Activated effector memory CD4-positive, alpha-beta T cell treated with Interleukin-2 at 50 U/mL for 16 hours (primary cell): ENCODE results near the gene NDUFA8.

Experiments used
- DNase-seq: peaks from one replicate; pipeline ENCODE4 v3.0.0-alpha.2; 2020

Gene NDUFA8

DNA sequence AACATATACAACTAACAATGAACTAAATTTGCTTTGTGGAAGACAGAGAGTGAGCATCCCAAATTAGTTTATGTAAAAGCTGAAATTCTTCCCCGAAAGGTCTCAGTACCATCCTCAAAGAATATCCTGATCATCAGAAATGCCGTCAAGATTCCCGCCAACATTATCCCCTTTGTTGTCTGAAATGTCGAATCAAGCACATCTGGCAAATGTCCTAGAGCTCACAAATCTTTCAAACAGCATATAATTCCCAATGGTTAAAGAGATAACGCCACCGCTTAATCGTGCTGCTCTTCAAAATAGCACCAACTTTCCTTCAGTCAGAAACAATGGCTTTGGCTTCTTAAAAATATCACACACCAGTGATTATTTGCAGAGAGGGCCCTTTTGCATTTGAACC, 23.9 kb upstream of the NDUFA8 start:
- DNase-seq: no peak

- no peak for DNase-seq
Observed at GRCh38 chr9:122180633-122181032, 21.1 kb upstream of the NDUFA8 start.

DNA sequence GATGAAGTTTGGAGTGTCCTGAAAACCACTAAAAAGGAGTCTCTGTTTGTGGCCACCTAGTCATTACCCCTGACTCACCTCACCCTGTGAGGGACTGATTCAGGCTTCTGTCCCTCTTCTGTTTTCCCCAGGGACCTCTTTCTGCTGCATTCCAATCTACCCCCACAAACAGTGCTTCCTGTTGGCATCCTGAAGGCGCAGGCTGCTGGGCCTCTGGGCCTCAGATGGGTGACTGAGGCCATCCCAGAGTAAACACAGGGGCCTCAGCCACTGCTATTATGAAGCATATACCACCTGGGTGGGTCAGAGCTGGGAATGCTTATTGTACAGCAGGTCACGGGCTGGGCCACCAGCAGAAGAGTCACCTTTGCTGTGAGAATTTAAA, 20.1 kb upstream of the NDUFA8 start:
- DNase-seq: no peak

DNA sequence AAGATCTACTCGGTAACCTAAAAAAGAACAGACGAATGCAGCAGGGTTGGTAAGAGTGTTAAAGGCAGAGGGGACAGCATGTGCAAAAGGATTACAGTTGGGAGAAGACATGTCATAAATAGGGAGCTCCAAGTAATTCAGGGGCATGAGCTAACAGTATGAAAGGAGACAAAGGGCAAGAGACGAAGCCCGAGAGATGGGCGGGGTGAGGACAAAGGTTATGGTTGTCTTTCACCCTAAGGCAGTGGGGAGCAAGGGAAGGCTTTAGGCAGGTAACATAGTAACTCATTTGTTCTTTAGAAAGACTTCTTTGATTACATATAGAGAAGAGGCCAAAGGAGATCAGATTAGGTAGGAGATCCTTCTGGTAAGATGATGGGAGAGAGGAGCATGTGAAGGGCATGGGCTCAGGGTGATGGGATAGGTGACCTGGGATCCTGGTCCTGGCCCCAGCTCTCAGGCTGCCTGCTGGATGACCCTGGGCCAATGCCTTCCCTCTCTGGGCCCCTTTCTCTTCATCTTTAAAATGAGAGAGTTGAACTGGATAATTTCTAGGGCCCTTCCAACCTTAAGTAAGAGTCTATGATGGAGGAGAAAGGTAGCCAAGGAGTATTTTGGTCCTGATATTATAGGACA, 19.6 kb upstream of the NDUFA8 start:
- DNase-seq: no peak

- no peak for DNase-seq
Observed at GRCh38 chr9:122176916-122177315, 17.3 kb upstream of the NDUFA8 start.

DNA sequence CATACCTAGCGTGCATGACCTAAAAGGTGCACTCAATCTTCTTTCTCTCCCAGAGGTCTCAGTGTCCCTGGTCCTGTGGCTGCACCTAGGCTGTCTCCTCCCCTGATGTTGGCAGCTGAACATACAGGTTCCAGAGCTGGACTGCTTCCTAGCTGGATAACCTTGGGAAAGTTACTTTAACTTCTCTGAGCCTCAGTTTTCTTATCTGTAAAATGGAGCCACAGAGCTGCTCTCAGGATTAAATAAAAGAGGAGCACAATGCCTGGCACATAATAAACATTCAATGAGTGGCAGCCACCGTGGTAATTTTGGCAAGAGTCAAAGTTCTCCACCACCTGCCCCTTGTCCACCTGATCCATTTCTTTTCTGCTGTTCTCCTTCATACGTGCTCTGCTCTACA, 14.1 kb upstream of the NDUFA8 start:
- DNase-seq: no peak

DNA sequence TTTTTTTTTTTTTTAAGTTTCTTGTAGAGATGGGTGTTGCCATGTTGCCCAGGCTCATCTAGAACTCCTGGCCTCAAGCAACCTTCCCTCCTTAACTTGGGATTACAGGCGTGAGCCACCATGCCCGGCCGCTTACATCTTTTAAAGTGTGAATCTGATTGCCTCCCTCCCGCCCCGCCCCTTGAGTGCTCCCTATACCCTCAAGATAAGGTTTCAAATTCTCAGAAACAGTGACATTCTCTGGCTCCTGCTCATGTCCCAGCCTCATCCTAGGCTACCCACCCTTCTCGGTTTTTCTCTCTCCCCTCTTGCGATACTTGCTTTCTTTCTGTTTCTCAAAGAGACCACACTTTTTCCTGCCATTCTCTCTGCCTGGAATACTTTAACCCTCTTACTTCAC, 12.6 kb upstream of the NDUFA8 start:
- DNase-seq: no peak

DNA sequence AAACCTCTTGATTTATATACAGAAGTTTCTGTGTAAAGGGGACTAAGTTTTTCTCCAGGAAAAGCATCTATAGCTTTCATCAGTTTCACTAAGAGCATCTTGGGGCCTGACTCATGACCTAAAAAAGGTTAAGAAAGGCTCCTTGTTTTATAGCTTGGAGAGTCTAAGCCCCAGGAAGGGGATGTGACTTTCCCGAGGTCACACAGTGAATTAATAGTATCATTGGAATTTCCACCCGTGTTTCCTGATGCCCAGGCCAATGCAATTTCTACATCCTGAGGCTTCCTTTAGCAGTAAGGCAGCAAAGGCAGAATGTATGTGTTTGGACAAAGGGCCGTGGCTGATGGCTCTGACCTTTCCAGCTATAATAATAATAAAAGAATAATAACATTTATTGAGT, 8.8 kb upstream of the NDUFA8 start:
- no peak for DNase-seq

GRCh38 chr9:122164286-122164685, 4.7 kb upstream of the NDUFA8 start:
- DNase-seq: no peak

GRCh38 chr9:122162415-122162814, 2.8 kb upstream of the NDUFA8 start:
- no peak for DNase-seq

DNA sequence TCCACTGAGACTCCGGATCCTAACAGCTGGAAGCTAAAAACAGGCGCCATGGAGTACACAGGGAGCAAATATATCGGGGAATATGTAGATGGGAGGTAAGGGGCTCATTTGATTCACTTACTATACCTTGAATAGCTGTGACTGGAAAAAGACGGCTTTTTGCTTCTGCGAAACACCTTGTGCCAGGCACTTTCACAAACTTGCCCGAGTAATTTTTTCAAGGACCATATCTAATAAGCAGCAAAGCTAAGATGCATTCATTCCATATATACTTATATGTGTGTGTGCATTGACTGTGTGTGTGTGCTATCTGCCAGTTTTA, 307 bp upstream of the NDUFA8 start:
- DNase-seq: no peak

- no peak for DNase-seq
Observed at GRCh38 chr9:122158202-122158601, 1.4 kb downstream of the NDUFA8 start.

DNA sequence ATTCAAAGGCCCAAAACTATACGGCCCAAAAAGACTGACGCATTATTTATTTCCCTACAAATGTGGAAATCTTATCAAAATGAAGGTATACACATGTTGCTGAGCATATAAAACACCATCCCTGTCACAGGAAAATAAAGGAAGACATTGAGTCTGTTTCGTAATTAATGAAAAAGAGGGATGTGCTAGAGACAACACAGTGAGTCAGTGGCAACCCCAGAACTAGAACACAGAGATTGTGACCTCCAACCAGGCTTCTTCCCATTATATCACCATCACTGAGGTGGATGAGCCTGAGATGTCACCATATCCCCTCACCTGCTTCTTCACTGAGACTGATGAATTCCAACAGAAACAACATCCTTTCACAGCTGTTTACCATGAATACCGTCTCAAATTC, 3.8 kb downstream of the NDUFA8 start:
- no peak for DNase-seq

GRCh38 chr9:122151267-122151828, 8.2 kb downstream of the NDUFA8 start:
- DNase-seq: no peak

DNA sequence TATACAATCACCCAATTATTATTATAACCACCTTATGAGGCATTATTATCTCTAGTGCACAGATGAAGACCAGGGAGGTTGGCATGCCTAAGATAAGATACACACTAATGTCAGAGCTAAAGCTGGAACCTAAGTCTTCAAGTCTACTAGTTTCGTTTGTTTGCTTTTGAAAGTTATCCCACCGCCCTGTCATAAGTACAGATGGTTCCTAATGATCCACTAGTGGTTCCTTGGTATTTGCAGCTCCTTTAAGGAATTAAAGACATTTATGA, 14.1 kb downstream of the NDUFA8 start:
- no peak for DNase-seq

DNA sequence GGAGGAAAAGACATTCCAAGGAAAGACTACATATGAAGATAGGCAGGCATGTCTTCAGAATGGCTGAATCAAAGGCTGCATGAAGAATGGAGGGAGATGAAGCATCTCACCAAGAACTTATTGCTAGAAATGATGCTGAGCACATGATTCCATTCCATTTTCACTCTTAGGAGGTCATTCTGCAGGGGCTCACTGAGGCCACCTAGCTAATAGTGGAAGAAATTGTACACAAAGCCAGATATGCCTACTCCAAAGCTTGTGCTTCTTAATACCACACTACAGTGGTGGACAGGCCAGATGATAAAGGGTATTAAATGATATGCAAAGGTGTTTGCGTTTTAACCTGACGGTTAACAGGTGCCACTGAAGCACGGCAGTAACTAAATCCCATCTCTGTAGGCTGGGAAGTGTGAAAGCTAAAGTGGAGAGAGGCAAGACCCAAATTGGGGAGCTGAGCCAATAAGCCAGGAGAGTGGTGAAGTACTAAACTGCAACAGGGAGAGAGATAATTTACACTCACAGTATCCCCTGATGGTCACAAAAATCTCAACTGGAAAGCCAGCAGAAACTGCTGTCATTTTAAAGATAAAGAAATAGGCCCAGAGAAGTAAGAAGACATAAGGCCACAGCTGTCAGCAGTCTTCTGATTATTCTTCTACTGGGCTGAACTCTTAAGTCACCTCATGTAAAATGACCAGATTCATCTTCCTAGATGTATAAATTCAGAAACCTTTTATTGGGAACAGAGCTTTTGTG, 14.6 kb downstream of the NDUFA8 start:
- no peak for DNase-seq

GRCh38 chr9:122143876-122144405, 15.6 kb downstream of the NDUFA8 start:
- no peak for DNase-seq

DNA sequence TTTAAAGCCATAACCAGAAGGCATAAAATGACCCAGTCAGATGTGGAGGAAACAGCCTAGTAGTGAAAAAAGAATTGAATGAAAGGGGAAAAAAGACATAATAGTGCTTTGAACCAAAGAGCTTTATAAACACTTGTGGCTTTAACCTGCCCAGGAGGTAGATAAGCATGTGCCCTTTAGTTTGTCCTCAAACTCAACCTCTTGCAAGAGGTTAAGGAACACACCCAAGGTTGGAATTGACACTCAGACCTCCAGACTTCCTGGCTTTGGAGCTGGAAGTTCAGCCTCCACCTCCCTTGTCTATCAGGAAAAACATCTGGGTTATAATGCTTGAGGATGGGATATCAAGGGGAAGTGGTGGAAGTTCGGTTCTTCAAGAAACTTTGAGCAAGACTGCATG, 16.3 kb downstream of the NDUFA8 start:
- DNase-seq: no peak

DNA sequence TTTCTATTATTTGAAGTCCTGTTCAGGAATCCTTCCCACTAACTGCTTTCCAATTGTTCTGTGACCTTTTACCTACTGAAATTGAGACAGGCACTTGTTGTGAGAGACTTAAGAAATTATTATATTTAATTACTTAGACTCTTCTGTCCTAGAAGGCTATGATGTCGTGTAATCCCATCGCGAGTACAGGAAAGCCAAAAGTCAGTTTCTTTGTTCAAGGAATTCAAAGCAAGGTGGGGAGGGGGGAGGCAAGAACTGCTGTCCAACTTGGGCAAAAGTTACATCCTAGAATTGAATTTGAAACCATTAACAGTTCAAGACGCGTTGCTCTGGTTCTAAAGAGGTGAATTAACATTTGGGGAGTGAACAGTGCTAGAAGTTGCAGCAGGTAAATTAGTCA, 17.9 kb downstream of the NDUFA8 start:
- DNase-seq: no peak

DNA sequence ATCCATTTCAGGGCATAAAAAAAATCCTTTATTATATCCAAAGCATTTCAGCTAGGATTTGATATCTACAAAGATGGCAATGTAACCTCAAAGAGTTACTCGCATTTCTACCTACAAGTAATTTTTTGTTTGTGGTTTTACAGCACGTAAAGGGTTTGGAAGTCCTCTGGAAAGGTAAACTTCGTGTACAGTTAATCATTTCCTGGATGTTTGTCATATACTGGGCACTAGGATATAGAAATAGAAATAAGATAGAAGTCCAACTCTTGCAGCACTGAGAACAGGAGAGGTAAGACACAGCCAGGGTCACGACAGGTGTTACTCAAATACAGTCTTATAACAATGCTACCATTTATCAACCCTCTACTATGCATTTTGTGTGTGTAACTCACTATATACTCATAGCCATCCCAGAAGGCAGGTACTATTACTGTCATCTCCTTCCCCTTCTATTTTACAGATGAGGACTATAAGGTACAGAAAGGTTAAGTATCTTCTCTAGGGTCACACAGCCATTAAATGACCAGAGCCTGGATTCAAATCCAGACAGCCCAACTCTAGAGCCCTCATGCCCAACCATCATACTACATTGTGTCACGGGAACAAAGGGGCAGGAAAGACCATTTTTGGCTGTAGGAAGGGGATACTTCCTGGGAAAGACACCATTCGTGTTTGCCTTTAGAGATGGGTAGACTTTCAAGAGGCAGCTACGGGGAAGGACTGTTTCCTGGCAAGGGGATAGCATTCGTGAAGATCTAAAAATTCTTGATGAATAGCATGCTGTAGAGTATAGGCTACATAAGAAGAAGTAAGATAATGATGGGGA, 19.0 kb downstream of the NDUFA8 start:
- no peak for DNase-seq

DNA sequence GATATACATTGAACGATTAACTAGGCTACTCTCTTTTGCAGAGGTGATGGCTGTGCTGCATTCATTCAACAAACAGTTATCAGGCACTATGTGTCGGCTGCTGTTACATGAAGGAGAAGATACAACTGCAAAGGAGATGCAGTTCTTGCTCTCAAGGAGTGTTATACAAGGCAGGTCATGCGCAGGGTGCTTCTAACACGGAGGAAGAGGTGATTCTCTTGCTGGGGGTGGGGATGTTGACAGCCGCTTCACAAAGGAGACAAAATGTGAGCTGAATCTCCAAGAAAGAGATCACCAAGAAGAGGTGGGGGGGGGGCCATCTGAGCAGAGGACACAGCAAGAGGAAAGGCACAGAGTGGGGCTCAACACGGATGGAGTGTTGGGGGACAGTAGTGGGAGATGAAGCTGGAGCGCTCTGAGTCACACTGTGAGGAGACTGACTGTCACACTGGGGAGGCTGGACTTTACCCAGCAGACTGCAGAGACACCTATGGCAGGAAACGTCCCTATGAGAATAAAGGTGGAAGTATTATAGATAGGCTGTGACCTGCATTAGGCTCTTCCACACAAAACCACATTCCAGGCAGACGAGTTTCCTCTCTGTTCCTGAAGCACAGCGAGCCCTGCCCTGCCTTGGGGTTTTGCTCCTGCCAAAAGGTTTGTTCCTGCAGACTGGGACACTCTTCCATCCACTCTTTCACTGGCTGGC, 20.9 kb downstream of the NDUFA8 start:
- DNase-seq: no peak

DNA sequence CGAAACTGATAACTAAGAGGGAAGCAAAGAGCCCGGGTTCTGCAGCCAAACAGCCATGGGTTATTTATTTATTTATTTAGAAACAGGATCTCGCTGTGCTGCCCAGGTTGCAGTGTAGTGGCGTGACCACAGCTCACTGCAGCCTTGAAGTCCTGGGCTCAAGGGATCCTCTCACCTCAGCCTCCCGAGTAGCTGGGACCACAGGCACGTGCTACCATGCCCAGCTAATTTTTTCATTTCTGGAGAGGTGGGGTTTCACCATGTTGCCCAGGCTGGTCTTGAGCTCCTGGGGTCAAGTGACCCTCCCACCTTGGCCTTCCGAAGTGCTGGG, 24.1 kb downstream of the NDUFA8 start:
- DNase-seq: no peak

GRCh38 chr9:122134822-122135528, 24.6 kb downstream of the NDUFA8 start:
- no peak for DNase-seq
